Spleen (tissue), 11 donors: ENCODE results near the gene SOX9. TPM values are rescaled to one million over a fixed set of nuclear protein-coding genes. Genes with fewer than 3 reads are reported as not detected.

Experiments used
- DNase-seq: peaks from one replicate; pipeline ENCODE4 v3.0.0-alpha.2; 2020
- H3K27ac ChIP-seq, 8 donors: fragments of 200-600 bp; sonication (generic) in 7 of 8; 1 replicate in 4 of 8; 2 replicates in 4 of 8; pipeline versions ENCODE4 v1.5.0 to v1.8.0; 2016 to 2021; ENCODE audit warnings: inconsistent platforms in 4 of 8, mild to moderate bottlenecking in 4 of 8, moderate library complexity in 1 of 8
- H3K27me3 ChIP-seq, 7 donors: fragments of 200-600 bp; sonication (generic) in 6 of 7; replicated peaks in 1 of 7; 1 replicate in 4 of 7; 2 replicates in 3 of 7; pipeline versions ENCODE4 v1.5.0 to v1.8.0; 2016 to 2021; ENCODE audit warnings: inconsistent platforms in 3 of 7, mild to moderate bottlenecking in 1 of 7
- H3K36me3 ChIP-seq, 6 donors: fragments of 200-600 bp; sonication (generic) in 5 of 6; 1 replicate in 4 of 6; 2 replicates in 2 of 6; pipeline versions ENCODE4 v1.5.0 to v1.8.0; 2016 to 2021; ENCODE audit warnings: inconsistent platforms in 2 of 6
- H3K4me1 ChIP-seq, 6 donors: fragments of 200-600 bp; sonication (generic) in 5 of 6; 1 replicate in 3 of 6; 2 replicates in 3 of 6; pipeline versions ENCODE4 v1.5.0 to v1.8.0; 2016 to 2021; ENCODE audit warnings: inconsistent platforms in 3 of 6
- H3K4me3 ChIP-seq, 8 donors: fragments of 200-600 bp; sonication (generic) in 7 of 8; 1 replicate in 4 of 8; 2 replicates in 4 of 8; pipeline versions ENCODE4 v1.5.0 to v1.8.0; 2016 to 2021; ENCODE audit warnings: inconsistent platforms in 4 of 8, mild to moderate bottlenecking in 4 of 8, moderate library complexity in 2 of 8
- H3K9me3 ChIP-seq, 8 donors: fragments of 200-600 bp; sonication (generic) in 7 of 8; 1 replicate in 4 of 8; 2 replicates in 4 of 8; pipeline versions ENCODE4 v1.5.0 to v1.8.0; 2016 to 2021; ENCODE audit warnings: inconsistent platforms in 4 of 8
- POLR2A ChIP-seq, 3 donors: fragments of 450-650 bp; IDR thresholded peaks; one replicate each; pipeline ENCODE4 v1.5.1; 2017; ENCODE audit warnings: antibody characterized with exemption in 3 of 3, mild to moderate bottlenecking in 1 of 3
- POLR2AphosphoS5 ChIP-seq, 3 donors: sonication (generic); formaldehyde crosslinking; IDR thresholded peaks; one replicate each; pipeline ENCODE4 v1.5.1; 2017; ENCODE audit warnings: antibody characterized with exemption in 3 of 3
- WGBS, 5 donors: extraction: QIAGEN DNeasy Blood & Tissue Kit in 3 of 5; methylation state at CpG; one replicate each; pipeline versions ENCODE4 v1.1.5 to v1.1.7; 2013 to 2018; 5-methylcytosine and 5-hydroxymethylcytosine counted together
- intact Hi-C: fragments of 100-400 bp; cut with DNase I; formaldehyde crosslinking; loops from one replicate; pipeline ENCODE4 v1.15.0; 2023; ENCODE audit warnings: low total_unique reads
- polyA plus RNA-seq, 3 donors: library from polyadenylated mRNA; stranded (reverse); fragments of 200-250 nt; gene quantifications; one replicate each; pipeline ENCODE4 v1.2.1, GENCODE V29; 2013
- total RNA-seq, 7 donors: library from RNA; depleted of rRNA in 3 of 7; stranded (reverse); fragments of >200 nt in 3 of 7; fragmentation: NEBNext Ultra II Directional in 4 of 7; extraction: Animal tissue kit (Norgen Biotek cat#: 25700) in 4 of 7; gene quantifications; one replicate each; pipeline versions ENCODE4 v1.1.0 to v1.2.1, GENCODE V29; 2016 to 2021
- TF ChIP-seq, protein P1 (sequence below), 11 experiments: fragments of 200-600 bp in 7 of 11; fragments of 450-650 bp in 4 of 11; sonication (generic) in 4 of 11; IDR thresholded peaks in 8 of 11; conservative IDR thresholded peaks in 3 of 11; 1 replicate in 7 of 11; 2 replicates in 4 of 11; pipeline versions ENCODE4 v1.4.0 to v1.8.0; 2016 to 2021; ENCODE audit warnings: antibody characterized with exemption in 11 of 11, inconsistent platforms in 4 of 11, mild to moderate bottlenecking in 1 of 11
- donor health status: healthy with polysubstance abuse.
- donor health status: DM: no; HTN: no; CAD: no; lungs with moderate emphysema.
- donor health status: DM: no; HTN: no; CAD: no.
- donor health status: Bipolar disorder and iron deficiency.
- donor health status: healthy.
- donor health status: DM: no; HTN: no; CAD: no.
- donor health status: DM: yes; HTN: yes; CAD: no.

Gene SOX9
- total and polyA plus RNA-seq, 10 donors: 0.09 to 1.0 (median 0.38) TPM; not detected in 2

- no peak for TF ChIP-seq POLR2A (IDR thresholded peaks at IDR 0.05)
- TF ChIP-seq POLR2AphosphoS5 (IDR thresholded peaks at IDR 0.05): no peak
- TF ChIP-seq, protein P1, sequence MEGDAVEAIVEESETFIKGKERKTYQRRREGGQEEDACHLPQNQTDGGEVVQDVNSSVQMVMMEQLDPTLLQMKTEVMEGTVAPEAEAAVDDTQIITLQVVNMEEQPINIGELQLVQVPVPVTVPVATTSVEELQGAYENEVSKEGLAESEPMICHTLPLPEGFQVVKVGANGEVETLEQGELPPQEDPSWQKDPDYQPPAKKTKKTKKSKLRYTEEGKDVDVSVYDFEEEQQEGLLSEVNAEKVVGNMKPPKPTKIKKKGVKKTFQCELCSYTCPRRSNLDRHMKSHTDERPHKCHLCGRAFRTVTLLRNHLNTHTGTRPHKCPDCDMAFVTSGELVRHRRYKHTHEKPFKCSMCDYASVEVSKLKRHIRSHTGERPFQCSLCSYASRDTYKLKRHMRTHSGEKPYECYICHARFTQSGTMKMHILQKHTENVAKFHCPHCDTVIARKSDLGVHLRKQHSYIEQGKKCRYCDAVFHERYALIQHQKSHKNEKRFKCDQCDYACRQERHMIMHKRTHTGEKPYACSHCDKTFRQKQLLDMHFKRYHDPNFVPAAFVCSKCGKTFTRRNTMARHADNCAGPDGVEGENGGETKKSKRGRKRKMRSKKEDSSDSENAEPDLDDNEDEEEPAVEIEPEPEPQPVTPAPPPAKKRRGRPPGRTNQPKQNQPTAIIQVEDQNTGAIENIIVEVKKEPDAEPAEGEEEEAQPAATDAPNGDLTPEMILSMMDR (IDR thresholded peaks at IDR 0.05 in 8 of 11, conservative IDR thresholded peaks at IDR 0.05 in 3 of 11): no peak
- Histone ChIP-seq H3K27ac (no peak overlapping the region), H3K9me3 (peaks cover 0 to 3% (median 0%) of the 10 kb centered on the region in 8 donors), H3K27me3 (peaks cover 3 to 91% (median 43%) of the 10 kb centered on the region in 7 donors), H3K4me1 (peaks cover 3 to 31% (median 20%) of the 10 kb centered on the region in 6 donors), H3K36me3 (no peaks in the 10 kb centered on the region), H3K4me3 (no peak overlapping the region)
- no peak for DNase-seq
- intact Hi-C loops: no loop called here
- WGBS, 5 donors: 70 to 94% (median 91%) methylated on average over 4 of the region's 4 CpGs
Observed at GRCh38 chr17:72113751-72114150, 7.1 kb upstream of the SOX9 start.

GRCh38 chr17:72115781-72116525, 4.9 kb upstream of the SOX9 start:
- intact Hi-C loops: loop anchor here (5.0 kb wide), 1 partner anchor 999 kb away; no protein-coding TSS in a partner anchor
- H3K9me3 ChIP-seq: peaks cover 0 to 3% (median 0%) of the 10 kb centered on the region in 8 donors
- peaks cover 3 to 43% (median 26%) of the 10 kb centered on the region in 6 donors for H3K4me1 ChIP-seq
- 5 to 20% (median 7%) methylated on average over 35 to 39 of the region's 39 CpGs for WGBS, 5 donors
- no peaks in the 10 kb centered on the region for H3K36me3 ChIP-seq
- DNase-seq: no peak
- no peak for TF ChIP-seq POLR2A (IDR thresholded peaks at IDR 0.05)
- TF ChIP-seq POLR2AphosphoS5 (IDR thresholded peaks at IDR 0.05): no peak
- TF ChIP-seq, protein P1 (IDR thresholded peaks at IDR 0.05 in 8 of 11, conservative IDR thresholded peaks at IDR 0.05 in 3 of 11): no peak
- no peak overlapping the region for H3K27ac ChIP-seq
- H3K27me3 ChIP-seq: peaks cover 7 to 98% (median 65%) of the 10 kb centered on the region in 7 donors
- H3K4me3 ChIP-seq: peak overlapping the region in 1 of 8 donors; percentile 13

- H3K27me3 ChIP-seq: peaks cover 8 to 100% (median 74%) of the 10 kb centered on the region in 7 donors
- H3K27ac ChIP-seq: no peak overlapping the region
- no peaks in the 10 kb centered on the region for H3K36me3 ChIP-seq
- WGBS, 5 donors: 4 to 9% (median 6%) methylated on average over 56 to 58 of the region's 58 CpGs
- no peak for DNase-seq
- peaks cover 0 to 3% (median 0%) of the 10 kb centered on the region in 8 donors for H3K9me3 ChIP-seq
- intact Hi-C loops: loop anchor here (5.0 kb wide), 1 partner anchor 1000 kb away; no protein-coding TSS in a partner anchor
- no peak for TF ChIP-seq POLR2A (IDR thresholded peaks at IDR 0.05)
- TF ChIP-seq, protein P1 (IDR thresholded peaks at IDR 0.05 in 8 of 11, conservative IDR thresholded peaks at IDR 0.05 in 3 of 11): no peak
- TF ChIP-seq POLR2AphosphoS5 (IDR thresholded peaks at IDR 0.05): no peak
- H3K4me3 ChIP-seq: peak overlapping the region in 1 of 8 donors; percentile 35
- H3K4me1 ChIP-seq: peaks cover 3 to 53% (median 36%) of the 10 kb centered on the region in 6 donors
Observed at GRCh38 chr17:72116661-72117521, 3.9 kb upstream of the SOX9 start.
